OCI-LY1 (cell line): ENCODE data around the gene SCN5A.

Source experiments
- H2AFZ ChIP-seq: fragments of 200-600 bp; sonication (generic), shearing (Covaris generic); 2 replicates; pipeline ENCODE4 v1.6.0; 2014; ENCODE audit warnings: antibody characterized with exemption, mild to moderate bottlenecking, low read length
- H3F3A ChIP-seq: fragments of 200-600 bp; sonication (generic), shearing (Covaris generic); 2 replicates; pipeline ENCODE4 v1.6.0; 2014; ENCODE audit warnings: mild to moderate bottlenecking, antibody characterized with exemption, low read length, moderate library complexity; ENCODE audit not compliant: insufficient read depth
- H3K27ac ChIP-seq: fragments of 200-600 bp; sonication (generic); 2 replicates; pipeline ENCODE4 v1.5.1; 2014; ENCODE audit warnings: low read length, mixed run types, mild to moderate bottlenecking, low read depth; ENCODE audit not compliant: poor library complexity, severe bottlenecking
- H3K27me3 ChIP-seq: fragments of 200-600 bp; sonication (generic); 2 replicates; pipeline ENCODE4 v1.6.0; 2014; ENCODE audit warnings: antibody characterized with exemption, mild to moderate bottlenecking, low read length, moderate library complexity; ENCODE audit not compliant: insufficient read depth
- H3K36me3 ChIP-seq: fragments of 200-600 bp; sonication (generic); 2 replicates; pipeline ENCODE4 v1.6.1; 2014; ENCODE audit warnings: mild to moderate bottlenecking, antibody characterized with exemption, low read length, moderate library complexity, mixed read lengths; ENCODE audit not compliant: insufficient read depth
- H3K4me1 ChIP-seq: fragments of 200-600 bp; sonication (generic); 2 replicates; pipeline ENCODE4 v1.5.1; 2014; ENCODE audit warnings: mild to moderate bottlenecking, low read length, moderate library complexity; ENCODE audit not compliant: insufficient read depth, severe bottlenecking
- H3K4me2 ChIP-seq: fragments of 200-600 bp; sonication (generic), shearing (Covaris generic); 2 replicates; pipeline ENCODE4 v1.6.1; 2014; ENCODE audit warnings: low read length
- H3K4me3 ChIP-seq: fragments of 200-600 bp; sonication (generic); 2 replicates; pipeline ENCODE4 v1.5.1; 2014; ENCODE audit warnings: low read length, low read depth, mild to moderate bottlenecking, mixed read lengths; ENCODE audit not compliant: poor library complexity, severe bottlenecking
- H3K79me2 ChIP-seq: fragments of 200-600 bp; shearing (Covaris generic); 2 replicates; pipeline ENCODE4 v1.6.1; 2016; ENCODE audit warnings: mixed run types, low read length, mixed read lengths; ENCODE audit not compliant: insufficient read depth
- H3K9ac ChIP-seq: fragments of 200-600 bp; sonication (generic), shearing (Covaris generic); 2 replicates; pipeline ENCODE4 v1.6.1; 2014; ENCODE audit warnings: mild to moderate bottlenecking, low read length, mixed read lengths
- H3K9me2 ChIP-seq: fragments of 200-600 bp; sonication (generic), shearing (Covaris generic); 2 replicates; pipeline ENCODE4 v1.6.1; 2014; ENCODE audit warnings: low read depth, mild to moderate bottlenecking, low read length, mixed read lengths
- H3K9me3 ChIP-seq: fragments of 200-600 bp; shearing (Covaris generic); 2 replicates; pipeline ENCODE4 v1.6.1; 2014; ENCODE audit warnings: low read length, mixed read lengths
- H4K20me1 ChIP-seq: fragments of 200-600 bp; sonication (generic), shearing (Covaris generic); 2 replicates; pipeline ENCODE4 v1.6.0; 2016; ENCODE audit warnings: mild to moderate bottlenecking, low read length; ENCODE audit not compliant: insufficient read depth
- EZH2 ChIP-seq: fragments of 200-600 bp; sonication (generic), shearing (Covaris generic); IDR thresholded peaks from 2 replicates; pipeline ENCODE4 v1.8.0; 2017; ENCODE audit warnings: borderline replicate concordance, mixed run types, mild to moderate bottlenecking, antibody characterized with exemption, low read length, moderate library complexity, mixed read lengths
- TF ChIP-seq, protein P1 (sequence below): fragments of 200-600 bp; sonication (generic), shearing (Covaris generic); IDR thresholded peaks from 2 replicates; pipeline ENCODE4 v1.5.1; 2017; ENCODE audit warnings: mild to moderate bottlenecking, antibody characterized with exemption, low read length, moderate library complexity, mixed read lengths

SCN5A gene

DNA sequence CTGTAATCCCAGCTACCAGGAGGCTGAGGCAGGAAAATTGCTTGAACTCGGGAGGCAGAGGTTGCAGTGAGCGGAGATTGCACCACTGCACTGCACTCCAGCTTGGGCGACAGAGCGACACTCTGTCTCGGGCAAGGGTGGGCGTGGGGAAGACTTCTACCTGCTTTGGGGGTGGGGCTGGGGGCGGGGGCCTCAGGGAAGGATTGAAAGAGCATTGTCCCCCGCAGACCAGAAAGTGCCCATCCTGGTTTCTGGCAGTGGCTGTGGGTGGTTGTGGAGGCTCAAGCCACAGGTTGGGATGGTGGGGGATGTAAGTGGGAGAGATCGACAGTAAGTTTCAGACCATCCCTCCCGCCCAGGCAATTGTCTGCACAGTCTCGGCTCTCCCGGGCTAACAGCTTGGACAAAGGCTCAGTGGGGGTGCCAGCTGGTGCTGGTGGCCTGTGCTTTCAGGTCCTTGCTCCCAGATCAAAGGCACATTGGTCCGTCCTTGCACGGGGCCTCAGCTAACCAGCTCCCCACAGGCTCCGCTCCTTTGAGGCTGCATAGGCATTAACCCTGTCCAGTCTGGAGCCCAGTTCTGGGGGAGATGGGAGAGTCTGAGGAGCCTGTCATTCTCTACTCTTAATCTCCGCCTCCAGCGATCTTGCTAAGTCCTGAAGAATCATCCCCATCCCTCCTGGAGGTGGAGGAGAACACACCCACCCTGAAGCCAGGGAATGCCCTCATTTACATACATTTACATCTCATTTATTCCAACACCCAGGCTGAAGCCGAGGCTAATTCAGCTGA lies 8.6 kb downstream of the SCN5A start:
- Histone ChIP-seq H3K27ac (no peak overlapping the region), H4K20me1 (no peaks in the 10 kb centered on the region), H3K9me2 (no peaks in the 10 kb centered on the region), H3K79me2 (no peaks in the 10 kb centered on the region), H3K27me3 (peaks cover 10% of the 10 kb centered on the region), H3K9me3 (no peaks in the 10 kb centered on the region), H2AFZ (no peak overlapping the region), H3K4me3 (no peak overlapping the region), H3K36me3 (no peaks in the 10 kb centered on the region), H3K9ac (no peak overlapping the region), H3F3A (no peaks in the 10 kb centered on the region), H3K4me1 (no peaks in the 10 kb centered on the region), H3K4me2 (no peak overlapping the region)
- TF ChIP-seq EZH2, result no peak

DNA sequence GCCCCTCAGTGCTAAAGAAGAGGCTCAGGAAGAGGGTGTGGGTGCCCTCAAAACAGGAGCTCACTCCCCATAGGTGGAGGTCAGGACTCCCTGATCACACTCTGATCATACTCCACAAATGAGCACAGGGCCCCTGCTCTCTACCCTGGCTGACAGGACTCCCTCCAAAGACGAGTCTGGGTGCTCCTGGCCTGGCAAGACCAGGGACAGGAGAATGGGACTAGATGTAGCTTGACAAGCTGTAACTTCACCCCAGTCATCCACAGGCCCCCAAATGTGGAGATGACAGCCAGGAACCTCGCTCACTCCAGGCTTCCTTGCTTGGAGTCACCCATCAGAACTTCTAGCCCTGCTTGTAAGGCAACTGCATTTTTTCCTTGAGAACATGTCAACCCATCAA lies 11.1 kb downstream of the SCN5A start:
- peaks cover 10% of the 10 kb centered on the region for H3K27me3 ChIP-seq
- H3K36me3 ChIP-seq, result no peaks in the 10 kb centered on the region
- H3K4me2 ChIP-seq, result no peak overlapping the region
- no peak overlapping the region for H3K9ac ChIP-seq
- no peaks in the 10 kb centered on the region for H3K9me2 ChIP-seq
- H3K79me2 ChIP-seq, result no peaks in the 10 kb centered on the region
- no peak overlapping the region for H3K4me3 ChIP-seq
- H3K27ac ChIP-seq, result no peak overlapping the region
- TF ChIP-seq, protein P1, sequence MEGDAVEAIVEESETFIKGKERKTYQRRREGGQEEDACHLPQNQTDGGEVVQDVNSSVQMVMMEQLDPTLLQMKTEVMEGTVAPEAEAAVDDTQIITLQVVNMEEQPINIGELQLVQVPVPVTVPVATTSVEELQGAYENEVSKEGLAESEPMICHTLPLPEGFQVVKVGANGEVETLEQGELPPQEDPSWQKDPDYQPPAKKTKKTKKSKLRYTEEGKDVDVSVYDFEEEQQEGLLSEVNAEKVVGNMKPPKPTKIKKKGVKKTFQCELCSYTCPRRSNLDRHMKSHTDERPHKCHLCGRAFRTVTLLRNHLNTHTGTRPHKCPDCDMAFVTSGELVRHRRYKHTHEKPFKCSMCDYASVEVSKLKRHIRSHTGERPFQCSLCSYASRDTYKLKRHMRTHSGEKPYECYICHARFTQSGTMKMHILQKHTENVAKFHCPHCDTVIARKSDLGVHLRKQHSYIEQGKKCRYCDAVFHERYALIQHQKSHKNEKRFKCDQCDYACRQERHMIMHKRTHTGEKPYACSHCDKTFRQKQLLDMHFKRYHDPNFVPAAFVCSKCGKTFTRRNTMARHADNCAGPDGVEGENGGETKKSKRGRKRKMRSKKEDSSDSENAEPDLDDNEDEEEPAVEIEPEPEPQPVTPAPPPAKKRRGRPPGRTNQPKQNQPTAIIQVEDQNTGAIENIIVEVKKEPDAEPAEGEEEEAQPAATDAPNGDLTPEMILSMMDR, result no peak
- no peak for TF ChIP-seq EZH2
- H3F3A ChIP-seq, result no peaks in the 10 kb centered on the region
- no peaks in the 10 kb centered on the region for H4K20me1 ChIP-seq
- no peaks in the 10 kb centered on the region for H3K9me3 ChIP-seq
- H3K4me1 ChIP-seq, result no peaks in the 10 kb centered on the region
- no peak overlapping the region for H2AFZ ChIP-seq

DNA sequence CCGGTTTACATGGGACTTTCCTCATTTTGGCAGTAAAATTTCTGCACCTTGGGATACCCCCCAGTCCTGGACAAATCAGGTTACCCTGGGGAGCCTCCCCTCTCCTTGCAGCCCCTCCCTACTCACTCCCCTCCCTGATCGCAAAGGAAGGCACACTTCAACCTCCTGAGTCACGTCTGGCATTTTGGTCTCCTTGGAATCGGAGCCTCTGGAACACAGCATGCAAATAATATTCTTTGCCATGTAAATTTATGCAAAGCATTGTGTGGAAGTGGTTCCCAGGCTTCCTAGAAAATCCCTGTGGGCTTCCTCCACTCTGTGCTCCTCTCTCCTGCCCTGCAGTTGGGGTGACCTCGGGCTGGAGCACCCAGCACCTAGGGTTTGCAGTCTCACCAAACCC lies 11.6 kb downstream of the SCN5A start:
- Histone ChIP-seq H3K27me3 (peaks cover 11% of the 10 kb centered on the region), H3F3A (no peaks in the 10 kb centered on the region), H3K79me2 (no peaks in the 10 kb centered on the region), H3K9me3 (no peaks in the 10 kb centered on the region), H3K4me2 (no peak overlapping the region), H3K9ac (no peak overlapping the region), H3K4me3 (no peak overlapping the region), H3K4me1 (no peaks in the 10 kb centered on the region), H3K36me3 (no peaks in the 10 kb centered on the region), H2AFZ (no peak overlapping the region), H4K20me1 (no peaks in the 10 kb centered on the region), H3K9me2 (no peaks in the 10 kb centered on the region), H3K27ac (no peak overlapping the region)
- TF ChIP-seq, protein P1, result no peak
- TF ChIP-seq EZH2, result no peak

DNA sequence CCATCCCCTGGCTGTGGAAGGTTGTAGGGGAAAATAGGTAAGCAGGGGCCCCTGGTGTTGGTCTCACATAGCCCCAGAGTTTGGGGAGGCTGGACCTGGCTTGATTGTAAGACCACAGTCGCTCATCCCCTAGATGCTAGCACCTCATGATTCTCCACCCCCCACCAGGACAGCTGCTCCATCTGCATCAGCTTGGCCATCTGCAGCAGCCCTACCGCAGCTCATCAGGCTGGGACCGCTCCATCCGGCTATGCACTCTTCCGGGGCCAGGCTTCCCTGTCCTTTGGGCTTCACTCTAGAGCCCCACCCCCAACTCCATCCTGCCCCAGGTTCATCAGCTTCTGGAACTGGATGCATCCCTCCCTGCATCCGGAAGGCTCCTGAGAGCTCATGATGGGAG lies 12.6 kb downstream of the SCN5A start:
- Histone ChIP-seq H3K9me3 (no peaks in the 10 kb centered on the region), H2AFZ (no peak overlapping the region), H3K79me2 (no peaks in the 10 kb centered on the region), H3K9ac (no peak overlapping the region), H3K27me3 (peaks cover 15% of the 10 kb centered on the region), H3K36me3 (no peaks in the 10 kb centered on the region), H3K4me3 (no peak overlapping the region), H3F3A (no peaks in the 10 kb centered on the region), H4K20me1 (no peaks in the 10 kb centered on the region), H3K27ac (no peak overlapping the region), H3K4me2 (no peak overlapping the region), H3K9me2 (no peaks in the 10 kb centered on the region), H3K4me1 (no peaks in the 10 kb centered on the region)
- TF ChIP-seq, protein P1, result no peak
- TF ChIP-seq EZH2, result no peak
